HL-60/S4 treated with retinoic acid at 250 ng/mL for 4 days and 3 days (cell line): Measurements from ENCODE around the gene RNF152.

ENCODE experiments used
- in situ Hi-C: fragments of 300-500 bp; cut with MboI; formaldehyde crosslinking; loops from 2 replicates; pipeline ENCODE4 v1.7.0; 2022; ENCODE audit warnings: low sequenced_read_pairs

RNF152 gene

DNA sequence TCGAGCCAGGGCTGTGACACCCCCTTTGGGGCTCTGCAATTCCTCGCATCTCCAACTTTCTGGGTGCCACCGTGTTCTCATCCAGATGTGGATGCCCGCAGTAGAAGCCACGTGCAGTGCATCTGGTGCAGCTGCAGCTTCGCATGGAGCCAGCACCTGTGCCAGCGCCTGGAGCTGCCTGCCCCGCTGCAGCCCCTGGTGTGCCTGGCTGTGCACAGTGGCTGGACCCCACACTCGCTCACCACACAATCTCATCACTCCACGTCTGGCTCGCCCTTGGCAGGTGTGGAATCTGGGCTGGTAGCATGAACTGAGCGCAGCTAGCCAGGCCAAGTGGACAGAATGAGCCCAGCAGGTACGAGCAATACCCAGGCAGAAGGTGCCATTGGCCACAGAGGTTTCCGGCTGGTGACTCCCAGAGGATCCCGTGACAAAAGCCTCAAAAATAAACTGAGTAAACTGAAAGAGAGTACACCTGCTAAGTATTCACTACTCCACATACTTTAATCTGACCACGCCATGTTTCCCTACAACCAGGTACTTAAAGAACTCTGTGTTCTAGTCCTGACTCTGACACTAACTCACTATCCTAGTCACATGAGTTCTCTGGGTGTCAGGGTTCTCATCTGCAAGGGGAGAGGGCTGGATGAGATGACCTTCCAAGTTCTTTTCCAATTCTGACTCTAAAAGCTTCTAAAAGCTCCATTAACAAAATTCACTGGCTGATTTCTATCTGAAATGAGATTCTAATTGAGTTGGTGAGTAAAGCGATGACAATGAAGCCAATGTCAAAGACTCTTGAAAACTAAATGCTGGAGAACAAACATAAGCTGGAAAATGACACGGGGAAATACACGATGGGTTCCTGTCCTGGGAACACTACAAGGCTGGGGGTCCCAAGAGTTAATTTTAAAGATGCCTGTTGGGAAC lies 37.1 kb downstream of the RNF152 start:
- in situ Hi-C loops: no loop called here

DNA sequence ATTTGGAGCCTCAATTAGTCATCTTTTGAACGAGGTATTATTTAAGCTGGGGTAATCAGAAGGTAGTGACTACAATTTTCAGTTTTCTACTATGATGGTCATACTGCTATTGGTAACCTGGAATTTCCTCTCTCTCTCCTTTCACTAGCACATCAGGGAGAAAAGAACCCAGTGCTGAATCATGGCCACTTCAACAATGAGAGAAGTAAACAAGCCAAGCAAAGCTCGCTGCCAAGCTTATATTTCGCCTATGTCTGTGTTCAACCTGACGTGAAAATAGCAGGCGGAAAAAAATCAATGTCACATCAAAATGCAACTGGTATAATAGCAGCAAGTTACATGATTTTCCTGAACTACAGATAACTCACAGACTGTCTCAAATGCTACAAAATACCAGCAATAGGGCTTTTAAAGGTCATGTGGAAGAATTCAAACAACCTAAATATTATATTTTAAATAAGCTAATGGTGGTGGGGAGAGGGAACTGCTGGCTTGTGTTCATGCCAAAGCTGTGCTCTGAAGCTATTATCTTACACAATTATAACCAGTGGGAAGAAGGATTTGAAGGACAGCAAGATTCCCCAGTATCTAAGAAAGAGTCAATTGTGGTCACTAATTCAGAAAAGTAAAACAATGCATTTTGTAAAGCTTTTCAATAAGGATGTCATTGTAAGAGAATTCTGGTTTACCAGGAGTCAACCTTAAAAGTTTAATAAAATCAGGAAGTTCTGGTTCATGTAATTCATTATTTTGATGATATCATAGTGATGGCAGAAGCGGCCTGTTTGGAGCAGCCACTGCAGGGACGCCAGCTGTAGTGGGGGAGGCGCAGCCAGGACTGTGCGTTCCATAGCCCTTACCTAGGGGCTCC lies 38.0 kb downstream of the RNF152 start:
- in situ Hi-C loops: no loop called here

DNA sequence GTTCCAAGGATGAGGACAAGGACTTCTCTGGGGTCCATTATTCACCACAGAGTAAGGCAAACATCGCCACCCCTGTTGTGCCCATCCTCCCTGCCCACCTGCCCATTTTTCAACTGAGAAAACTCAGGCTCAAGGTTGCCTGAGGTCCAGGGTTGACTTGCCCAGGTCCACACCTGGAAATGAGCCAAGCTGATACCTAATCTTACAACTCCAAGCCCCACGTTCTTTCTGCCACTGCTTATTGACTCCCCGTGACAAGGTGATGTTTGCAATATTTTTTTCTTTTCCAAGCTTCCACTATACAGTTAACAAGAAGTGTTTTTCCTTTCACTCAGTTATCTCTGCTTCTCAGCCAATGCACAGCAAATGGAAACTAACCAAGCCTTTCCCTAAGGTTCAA lies 39.0 kb downstream of the RNF152 start:
- in situ Hi-C loops: no loop called here

DNA sequence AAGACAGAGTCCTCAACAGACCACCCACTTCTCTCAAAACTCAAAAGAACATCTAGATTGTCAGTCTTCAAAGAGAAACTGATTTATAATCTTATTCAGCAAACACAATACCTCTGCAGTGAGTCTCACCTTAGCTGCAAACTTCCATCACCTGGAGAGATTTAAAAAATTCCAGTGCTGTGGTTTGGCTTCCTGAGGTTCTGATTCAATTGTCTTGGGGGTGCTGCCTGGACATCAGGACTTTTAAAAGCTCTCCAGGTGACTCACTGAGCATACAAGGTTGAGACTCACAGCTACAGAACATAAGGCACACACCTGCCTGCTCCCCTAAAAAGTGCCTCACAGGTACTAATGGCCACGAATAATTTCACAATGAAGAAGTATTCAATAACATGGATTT lies 40.3 kb downstream of the RNF152 start:
- in situ Hi-C loops: no loop called here

DNA sequence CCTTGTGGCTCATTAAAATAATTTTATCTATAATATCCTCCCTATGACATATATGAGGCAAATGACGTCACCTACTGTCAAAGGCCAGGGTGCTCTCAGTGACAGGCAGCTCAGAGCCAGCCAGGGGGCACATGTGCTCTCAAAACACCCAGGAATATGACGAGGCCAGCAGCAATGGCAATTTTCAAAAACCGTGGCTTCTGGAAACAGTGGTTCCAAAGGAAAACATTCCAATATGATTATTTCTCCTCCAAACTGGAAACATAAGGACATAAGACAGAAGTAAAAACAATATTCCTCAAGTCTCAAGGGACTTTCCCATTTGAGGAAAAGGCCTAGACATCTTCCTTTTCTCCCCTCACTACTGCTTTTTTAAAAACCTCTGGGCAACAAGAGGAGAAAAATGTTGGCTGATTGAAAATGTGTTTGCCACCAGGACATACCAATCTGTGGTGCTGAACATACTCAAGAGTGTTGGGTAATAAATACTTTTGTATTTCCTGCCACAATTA lies 40.8 kb downstream of the RNF152 start:
- in situ Hi-C loops: no loop called here

DNA sequence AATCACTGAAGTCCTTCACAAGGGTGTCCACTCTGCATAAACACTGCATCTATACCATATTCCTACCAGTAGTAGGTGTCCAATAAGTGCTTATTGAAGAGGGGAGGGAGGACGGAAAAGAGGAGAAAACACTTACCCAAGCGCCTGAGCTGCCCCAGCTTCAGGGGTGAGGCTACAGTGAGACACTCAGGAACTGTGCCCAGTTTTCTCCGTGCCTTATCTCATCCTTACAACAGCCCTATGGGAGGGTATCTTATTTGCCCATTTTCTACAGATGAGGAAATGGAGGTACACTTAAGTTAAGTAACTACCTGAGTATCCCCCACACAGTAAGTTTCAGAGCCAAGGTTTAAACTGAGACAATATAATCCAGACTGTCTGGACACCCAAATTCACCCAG lies 41.5 kb downstream of the RNF152 start:
- in situ Hi-C loops: no loop called here

DNA sequence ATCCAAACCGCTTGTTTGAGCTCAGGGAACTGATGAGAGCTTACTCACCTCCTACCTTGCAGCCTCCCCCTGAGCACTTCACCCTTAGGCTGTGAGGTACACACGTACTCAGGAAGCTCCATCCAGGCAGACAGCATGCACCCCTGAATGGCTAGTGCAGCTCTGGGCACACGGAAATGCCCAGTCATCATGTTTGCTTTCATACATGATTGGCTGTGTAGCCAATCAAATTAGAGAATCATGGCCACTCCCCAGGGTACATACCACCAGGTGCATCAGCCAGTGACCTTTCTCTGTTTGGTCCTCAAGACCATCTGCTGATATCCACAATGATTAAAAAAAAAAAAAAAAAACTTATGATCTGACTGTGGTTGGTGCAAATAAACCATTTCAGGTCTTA lies 42.1 kb downstream of the RNF152 start:
- in situ Hi-C loops: no loop called here

DNA sequence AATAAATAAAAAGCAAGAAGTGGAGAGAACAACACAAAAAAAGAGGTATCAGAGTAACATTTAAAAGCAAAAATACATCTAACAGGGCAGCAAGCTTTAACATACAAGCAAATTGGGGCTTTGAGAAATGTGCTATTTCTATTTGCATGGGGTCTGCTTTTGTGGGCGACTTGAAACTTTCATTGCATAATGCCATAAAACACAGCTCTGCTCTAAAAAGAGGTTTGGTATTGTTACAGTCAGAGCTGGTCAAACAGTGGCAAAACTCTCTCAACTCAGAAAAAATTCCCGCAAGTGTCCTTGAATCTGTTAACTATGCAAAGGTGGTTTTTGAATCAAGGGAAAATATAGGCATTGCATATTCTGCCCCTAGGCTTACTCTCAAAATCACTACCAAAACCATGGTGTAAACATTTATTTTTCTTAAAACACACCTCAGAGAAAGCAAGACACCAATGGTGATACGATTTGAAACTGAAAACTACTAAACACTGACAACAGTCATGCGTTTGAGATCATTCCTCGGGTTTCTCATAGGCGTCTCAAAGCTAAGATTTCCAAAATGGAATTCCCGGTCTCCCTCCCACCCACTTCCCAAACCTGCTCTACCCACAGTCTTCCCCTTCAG lies 45.5 kb downstream of the RNF152 start:
- in situ Hi-C loops: no loop called here

DNA sequence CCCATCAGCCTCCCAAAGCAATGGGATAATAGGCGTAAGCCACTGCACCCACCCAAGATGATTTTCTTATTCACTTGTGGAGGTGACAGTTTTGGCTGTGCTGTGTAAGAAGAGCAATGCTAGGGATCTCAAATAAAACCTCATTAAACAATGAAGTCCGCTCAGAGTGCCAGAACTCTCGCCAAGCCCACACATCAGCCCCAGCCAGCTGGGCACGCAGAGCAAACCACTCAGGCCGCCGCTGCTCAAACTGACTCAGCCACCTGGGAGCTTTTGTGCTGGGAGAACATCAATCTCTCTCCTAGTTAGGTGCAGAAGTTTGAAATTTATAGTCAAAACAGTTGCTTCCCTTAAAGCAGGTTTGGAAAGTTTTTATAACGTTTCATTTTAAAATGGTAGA lies 47.6 kb downstream of the RNF152 start:
- in situ Hi-C loops: no loop called here

DNA sequence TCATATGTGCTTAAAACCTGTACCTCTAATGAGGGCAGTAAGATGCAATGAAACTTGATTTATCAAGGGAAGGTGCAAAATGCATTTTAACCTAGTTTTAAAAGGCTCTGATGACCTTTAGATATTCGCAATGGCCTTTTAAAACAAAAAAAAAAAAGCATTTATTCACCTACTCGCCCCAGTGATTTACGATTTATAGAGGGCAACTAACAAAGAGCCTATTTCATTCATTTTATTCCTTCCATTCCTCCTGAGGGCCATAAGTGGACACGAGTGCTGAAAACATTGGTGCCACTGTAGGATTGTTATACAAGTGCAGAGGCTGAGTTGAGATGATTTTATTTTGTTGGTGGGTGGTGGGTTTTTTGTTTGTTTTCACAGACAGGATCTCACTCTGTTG lies 48.1 kb downstream of the RNF152 start:
- in situ Hi-C loops: no loop called here

DNA sequence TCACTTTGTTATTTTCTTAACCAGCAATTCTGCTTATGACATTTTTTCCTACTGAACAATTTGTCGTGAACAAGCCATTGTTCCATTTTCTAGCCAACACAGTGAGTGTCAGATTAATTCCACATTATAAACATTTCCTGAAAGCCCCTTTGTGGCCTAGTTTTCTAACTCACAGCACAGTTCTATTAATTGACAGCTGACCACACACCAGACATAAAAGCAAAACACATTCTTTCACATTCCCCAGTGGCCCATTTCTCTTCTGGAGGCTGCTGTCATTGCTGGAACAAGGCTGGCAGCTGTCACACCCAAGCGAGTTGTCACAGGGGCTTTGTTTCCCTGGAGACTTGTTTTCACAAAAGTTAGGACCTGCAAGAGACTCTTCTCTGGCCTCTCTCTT lies 50.7 kb downstream of the RNF152 start:
- in situ Hi-C loops: no loop called here

DNA sequence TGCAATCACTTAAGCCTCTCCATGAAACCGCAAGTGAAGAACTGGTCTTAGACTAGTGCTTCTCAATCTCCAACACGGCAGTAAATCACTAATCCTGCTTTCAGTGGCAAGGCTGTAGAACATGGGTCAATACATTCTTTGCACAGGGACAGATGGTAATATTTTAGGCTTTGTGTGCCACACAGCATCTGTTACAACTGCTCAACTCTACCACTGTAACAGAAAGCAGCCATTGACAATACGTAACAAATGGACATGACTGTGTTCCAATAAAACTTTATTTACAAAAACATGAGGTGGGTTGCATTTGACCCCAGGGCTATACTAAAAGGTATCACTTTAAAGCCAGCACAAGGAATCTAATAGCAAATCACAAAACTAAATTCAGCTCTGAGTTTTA lies 51.1 kb downstream of the RNF152 start:
- in situ Hi-C loops: no loop called here

DNA sequence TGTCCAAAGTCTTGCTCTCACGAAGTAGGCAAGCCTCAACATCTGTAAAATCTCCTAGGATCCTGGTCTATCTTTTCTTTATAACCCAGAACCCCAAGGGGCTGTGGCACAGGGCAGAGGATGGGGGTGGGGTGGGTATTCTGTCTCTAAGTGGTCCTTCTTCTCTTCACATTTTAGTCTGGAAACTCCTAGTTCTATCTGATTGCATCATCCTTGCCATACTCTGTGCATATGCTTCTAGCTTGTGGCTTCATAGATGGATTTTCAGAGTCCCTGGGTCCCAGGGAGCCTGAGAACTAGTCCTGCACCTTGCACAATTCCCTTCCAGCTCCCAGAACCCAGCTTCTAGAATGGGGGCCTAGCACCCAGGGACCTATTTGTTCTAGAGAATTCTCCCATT lies 52.5 kb downstream of the RNF152 start:
- in situ Hi-C loops: no loop called here

DNA sequence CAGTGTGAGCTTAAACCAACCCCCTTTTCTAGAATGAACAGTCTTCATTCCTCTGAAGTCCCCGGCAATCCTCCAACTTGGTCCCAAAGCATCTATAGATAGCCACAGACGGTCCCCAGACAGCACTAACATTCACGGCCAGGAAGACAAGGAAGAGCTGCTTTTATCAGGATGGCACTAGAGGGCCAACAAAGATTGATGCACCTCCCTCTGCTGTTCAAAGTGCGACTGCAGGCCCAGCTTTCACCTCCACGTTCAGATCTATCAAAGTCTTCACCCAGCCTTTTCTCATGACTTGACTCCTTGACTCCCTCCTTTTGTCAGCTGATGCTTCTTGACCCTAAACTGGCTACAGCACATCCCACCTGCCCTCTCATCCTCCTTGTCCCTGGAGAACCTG lies 54.3 kb downstream of the RNF152 start:
- in situ Hi-C loops: no loop called here

DNA sequence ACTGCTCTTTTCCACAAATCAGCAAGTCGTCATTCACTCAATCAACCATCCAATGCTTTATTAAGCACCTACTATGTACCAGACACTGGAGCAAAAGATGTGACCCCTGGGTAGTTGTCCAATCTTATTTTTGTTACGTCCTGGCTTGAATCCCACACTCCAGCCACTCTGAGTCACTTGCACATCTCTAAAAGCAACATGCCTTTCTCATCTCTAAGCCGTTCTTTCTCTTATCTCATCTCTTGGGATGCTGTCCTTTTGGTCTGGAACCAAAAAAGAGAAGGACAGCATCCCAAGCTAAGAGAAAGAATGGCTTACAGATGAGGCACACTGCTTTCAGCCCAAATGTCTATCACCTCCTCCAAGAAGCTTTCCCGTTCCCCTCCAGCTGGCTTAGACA lies 58.8 kb downstream of the RNF152 start:
- in situ Hi-C loops: no loop called here

DNA sequence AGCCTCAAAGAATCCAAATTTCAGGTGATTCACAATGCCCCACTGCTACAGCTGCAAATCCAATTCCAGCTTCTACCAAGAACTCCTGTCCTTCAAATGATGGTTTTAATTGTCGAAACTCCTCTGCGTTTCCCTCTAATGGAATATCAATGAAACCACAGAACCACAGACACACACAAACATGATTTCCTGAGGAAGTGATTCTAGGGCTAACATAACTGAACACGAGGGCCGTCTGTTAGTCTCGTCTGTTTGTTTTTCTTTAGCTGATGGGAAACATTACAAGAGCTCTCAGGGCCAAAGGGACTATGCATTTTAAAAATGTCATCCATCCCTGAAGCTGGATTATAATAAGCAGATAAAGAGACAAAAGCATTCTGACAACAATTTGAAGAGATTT lies 59.4 kb downstream of the RNF152 start:
- in situ Hi-C loops: no loop called here

DNA sequence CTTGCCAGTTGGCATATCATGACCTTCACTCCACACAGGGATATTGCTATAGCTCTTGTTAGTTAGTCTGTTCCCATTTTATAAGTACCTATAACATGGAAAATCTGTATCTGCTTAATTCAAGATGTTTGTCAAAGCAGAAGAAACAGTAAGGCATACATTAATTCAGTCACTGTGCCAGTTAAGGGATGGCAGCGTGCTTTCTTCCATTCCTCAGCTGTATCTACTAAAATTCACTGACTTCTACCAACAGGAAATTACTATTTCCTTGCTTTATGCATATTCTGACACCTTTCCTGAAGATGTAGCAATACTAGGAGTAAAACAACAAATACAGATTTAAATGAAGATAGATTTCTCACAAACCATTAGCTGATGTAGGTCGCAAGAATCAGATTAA lies 59.9 kb downstream of the RNF152 start:
- in situ Hi-C loops: no loop called here

DNA sequence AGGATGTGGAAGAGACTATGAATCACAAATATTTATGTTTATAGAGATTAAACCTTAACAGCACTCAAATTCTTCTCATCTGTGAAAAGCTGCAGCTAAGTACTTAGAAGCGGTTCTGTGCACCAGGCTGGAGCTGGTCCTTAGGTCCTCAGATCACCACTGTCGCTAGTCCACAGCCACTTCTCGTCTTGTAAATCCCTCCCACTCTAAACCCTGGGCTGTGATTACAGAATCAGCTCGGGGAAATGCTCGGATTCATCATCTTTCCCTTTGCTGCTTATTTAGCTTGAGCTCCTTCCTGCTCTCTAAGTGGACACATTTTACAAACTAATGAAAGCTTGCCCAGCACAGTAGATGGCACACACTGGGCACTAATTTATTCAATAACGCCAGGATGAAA lies 61.7 kb downstream of the RNF152 start:
- in situ Hi-C loops: no loop called here

DNA sequence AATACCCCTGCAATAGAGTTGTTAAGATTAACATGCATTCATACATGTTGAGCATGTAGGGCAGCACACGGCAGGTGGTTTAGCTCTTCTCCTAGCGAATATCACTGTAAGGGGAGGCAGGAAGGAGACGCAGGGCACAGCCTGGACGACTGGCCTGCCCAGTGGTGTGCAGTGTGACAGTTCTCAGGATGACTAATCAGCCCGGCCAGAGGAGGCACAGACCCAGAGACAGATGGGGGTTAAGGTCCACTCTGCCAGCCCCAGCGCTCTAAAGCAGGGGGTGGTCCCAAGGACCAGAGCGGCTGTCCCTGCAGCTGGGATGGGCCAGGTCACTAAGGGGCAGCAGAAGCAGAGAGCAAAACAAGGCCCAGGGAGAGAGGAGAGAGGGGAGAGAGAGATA lies 63.7 kb downstream of the RNF152 start:
- in situ Hi-C loops: no loop called here

DNA sequence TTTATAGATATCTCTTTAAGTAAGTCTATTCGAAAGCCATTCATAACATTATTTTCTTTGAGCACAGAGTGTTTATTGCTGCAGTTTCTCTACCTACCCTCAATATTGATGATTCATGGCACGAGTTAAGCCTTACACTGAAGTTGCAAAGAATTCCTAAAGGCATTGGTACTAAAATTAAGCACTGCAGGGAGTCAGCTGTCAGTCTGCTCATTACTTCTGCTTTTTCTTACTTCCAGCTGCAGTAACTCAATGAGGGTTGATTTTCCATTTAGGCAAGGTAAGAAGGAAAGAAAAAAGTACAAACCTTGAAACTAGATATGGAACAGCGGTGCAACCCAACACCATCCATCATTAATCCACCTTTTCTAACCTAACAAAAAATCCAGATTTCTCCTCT lies 65.2 kb downstream of the RNF152 start:
- in situ Hi-C loops: no loop called here

DNA sequence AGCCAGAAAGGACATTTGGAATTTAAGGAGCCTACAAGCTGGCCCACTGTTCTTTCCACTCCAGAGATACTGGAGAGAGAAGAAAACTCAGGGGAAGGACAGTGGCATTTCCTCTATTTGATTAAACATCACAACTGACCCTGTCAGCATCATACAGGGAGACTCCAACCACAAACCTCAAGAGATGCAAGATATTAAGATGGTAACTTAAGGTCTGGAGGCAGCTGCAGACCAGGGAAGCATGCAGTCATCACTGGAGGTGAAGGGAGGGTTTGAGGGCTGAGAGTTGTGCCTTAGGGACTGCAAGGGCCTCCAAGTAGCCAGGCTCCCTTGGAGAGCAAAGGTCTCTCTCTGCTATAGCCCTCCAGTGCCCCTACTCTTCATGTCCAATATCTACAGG lies 67.4 kb downstream of the RNF152 start:
- in situ Hi-C loops: no loop called here
